Measurements from ENCODE around the gene RPL38.

DNA sequence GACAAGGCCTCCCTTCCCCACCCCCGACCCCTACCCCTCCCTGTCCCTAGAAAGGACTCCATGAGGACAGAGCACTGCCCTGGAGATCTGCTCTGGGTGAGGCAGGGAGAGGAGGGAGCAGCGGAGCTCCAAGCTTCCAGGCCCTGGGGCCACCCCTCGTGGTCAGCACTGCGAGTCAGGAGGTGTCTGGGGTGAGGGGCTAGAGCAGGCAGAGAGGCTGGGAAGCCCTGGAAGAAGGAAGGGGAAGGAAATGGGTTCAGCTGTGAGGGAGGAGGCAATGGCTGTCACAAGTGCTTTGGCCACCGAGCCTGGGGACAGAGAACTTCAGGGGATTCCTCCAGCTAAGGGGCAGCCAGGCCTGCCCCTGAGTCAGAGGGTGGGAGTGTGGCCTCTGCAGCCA lies 42.4 kb downstream of the RPL38 start:
- TF ChIP-seq RARB (CRISPR knock-in tag; IDR thresholded peaks at IDR 0.05) (no peak), ISL1 (CRISPR knock-in tag; IDR thresholded peaks at IDR 0.05) (no peak), ZNF565 (CRISPR knock-in tag; conservative IDR thresholded peaks at IDR 0.05; ENCODE audit: low read depth) (no peak), PATZ1 (CRISPR knock-in tag; IDR thresholded peaks at IDR 0.05; ENCODE audit: borderline replicate concordance) (no peak), PPARA (CRISPR knock-in tag; IDR thresholded peaks at IDR 0.05; ENCODE audit: borderline replicate concordance) (no peak), SNAI2 (CRISPR knock-in tag; IDR thresholded peaks at IDR 0.05) (no peak), ARNTL (CRISPR knock-in tag; IDR thresholded peaks at IDR 0.05; ENCODE audit: borderline replicate concordance, low read depth) (no peak), ZFP3 (CRISPR knock-in tag; IDR thresholded peaks at IDR 0.05) (no peak), ESRRG (CRISPR knock-in tag; IDR thresholded peaks at IDR 0.05) (no peak), TOX (CRISPR knock-in tag; IDR thresholded peaks at IDR 0.05; ENCODE audit: borderline replicate concordance) (no peak), BACH2 (CRISPR knock-in tag; IDR thresholded peaks at IDR 0.05; ENCODE audit: borderline replicate concordance) (no peak)
- TF ChIP-seq, protein P1, sequence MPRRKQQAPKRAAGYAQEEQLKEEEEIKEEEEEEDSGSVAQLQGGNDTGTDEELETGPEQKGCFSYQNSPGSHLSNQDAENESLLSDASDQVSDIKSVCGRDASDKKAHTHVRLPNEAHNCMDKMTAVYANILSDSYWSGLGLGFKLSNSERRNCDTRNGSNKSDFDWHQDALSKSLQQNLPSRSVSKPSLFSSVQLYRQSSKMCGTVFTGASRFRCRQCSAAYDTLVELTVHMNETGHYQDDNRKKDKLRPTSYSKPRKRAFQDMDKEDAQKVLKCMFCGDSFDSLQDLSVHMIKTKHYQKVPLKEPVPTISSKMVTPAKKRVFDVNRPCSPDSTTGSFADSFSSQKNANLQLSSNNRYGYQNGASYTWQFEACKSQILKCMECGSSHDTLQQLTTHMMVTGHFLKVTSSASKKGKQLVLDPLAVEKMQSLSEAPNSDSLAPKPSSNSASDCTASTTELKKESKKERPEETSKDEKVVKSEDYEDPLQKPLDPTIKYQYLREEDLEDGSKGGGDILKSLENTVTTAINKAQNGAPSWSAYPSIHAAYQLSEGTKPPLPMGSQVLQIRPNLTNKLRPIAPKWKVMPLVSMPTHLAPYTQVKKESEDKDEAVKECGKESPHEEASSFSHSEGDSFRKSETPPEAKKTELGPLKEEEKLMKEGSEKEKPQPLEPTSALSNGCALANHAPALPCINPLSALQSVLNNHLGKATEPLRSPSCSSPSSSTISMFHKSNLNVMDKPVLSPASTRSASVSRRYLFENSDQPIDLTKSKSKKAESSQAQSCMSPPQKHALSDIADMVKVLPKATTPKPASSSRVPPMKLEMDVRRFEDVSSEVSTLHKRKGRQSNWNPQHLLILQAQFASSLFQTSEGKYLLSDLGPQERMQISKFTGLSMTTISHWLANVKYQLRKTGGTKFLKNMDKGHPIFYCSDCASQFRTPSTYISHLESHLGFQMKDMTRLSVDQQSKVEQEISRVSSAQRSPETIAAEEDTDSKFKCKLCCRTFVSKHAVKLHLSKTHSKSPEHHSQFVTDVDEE (CRISPR knock-in tag; IDR thresholded peaks at IDR 0.05): no peak

Measured in SK-N-SH treated with all-trans-retinoic acid at 6 μM for 48 hours (cell line).